Neural progenitor cell (in vitro differentiated cells): Measurements from ENCODE around the gene IGFBP6.

Source experiments
- CTCF ChIP-seq: fragments of 200-600 bp; sonication (generic); IDR thresholded peaks from 2 replicates; pipeline ENCODE4 v1.5.1; 2017; ENCODE audit warnings: antibody characterized with exemption, mild to moderate bottlenecking
- EZH2 ChIP-seq: fragments of 200-600 bp; sonication (generic); IDR thresholded peaks from 2 replicates; pipeline ENCODE4 v1.6.1; 2017; ENCODE audit warnings: antibody characterized with exemption, mild to moderate bottlenecking, moderate library complexity

GRCh38 chr12:53076461-53076860, 21.0 kb upstream of the IGFBP6 start:
- TF ChIP-seq CTCF: no peak
- TF ChIP-seq EZH2: no peak
